GM19193 (cell line): ENCODE measurements around the gene THOP1.

Experiments
- POLR2A ChIP-seq: IDR thresholded peaks from 4 replicates; pipeline ENCODE4 v1.6.1; 2011; ENCODE audit not compliant: insufficient read depth, insufficient read length; ENCODE audit errors: extremely low read depth

THOP1 gene

GRCh38 chr19:2769218-2769617 is 16.1 kb upstream of the THOP1 start:
- no peak for TF ChIP-seq POLR2A

DNA sequence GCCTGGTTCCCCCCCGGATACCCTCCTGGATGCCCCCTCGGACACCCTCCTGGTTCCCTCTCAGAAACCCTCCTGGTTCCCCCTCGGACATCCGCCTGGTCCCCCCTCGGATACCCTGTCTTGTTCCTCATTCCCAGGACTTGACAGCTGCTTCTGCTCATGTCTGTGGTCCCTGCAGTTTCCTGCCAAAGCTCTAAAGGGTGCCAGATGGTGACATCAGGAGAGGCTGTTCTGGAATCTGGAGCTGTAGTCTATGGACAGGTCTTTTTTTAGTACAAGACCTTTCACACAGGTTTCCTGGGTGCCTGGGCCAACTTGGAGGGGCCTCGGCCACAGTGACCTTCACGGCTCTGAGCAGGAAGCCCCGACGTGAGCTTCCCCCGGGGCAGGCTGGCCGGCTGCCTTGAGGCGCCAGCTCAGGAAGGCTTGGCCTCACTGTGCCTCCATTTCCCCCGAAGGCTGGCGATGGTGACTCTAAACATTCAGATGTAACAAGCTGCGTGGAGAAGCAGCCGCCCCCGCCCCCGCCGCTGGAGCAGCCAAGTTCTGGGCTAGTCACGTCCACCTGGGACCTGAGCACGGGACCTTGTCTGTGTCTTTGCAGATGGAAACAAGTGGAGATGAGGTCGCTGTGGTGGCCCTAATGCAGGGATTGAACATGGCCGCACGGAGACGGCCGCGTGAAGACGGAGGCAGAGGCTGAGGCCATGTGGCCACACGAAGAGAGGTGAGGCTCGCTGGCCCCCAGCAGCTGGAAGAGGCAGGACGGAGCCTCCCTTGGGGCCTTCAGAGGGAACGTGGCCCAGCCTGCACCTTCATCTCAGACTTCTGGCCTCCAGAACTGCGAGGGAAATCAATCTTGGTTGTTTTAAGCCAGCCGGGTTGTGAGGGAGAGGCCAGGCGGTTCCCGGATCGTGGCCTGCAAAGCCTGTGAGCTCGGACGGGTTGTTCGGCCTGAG is 15.0 kb upstream of the THOP1 start:
- no peak for TF ChIP-seq POLR2A

DNA sequence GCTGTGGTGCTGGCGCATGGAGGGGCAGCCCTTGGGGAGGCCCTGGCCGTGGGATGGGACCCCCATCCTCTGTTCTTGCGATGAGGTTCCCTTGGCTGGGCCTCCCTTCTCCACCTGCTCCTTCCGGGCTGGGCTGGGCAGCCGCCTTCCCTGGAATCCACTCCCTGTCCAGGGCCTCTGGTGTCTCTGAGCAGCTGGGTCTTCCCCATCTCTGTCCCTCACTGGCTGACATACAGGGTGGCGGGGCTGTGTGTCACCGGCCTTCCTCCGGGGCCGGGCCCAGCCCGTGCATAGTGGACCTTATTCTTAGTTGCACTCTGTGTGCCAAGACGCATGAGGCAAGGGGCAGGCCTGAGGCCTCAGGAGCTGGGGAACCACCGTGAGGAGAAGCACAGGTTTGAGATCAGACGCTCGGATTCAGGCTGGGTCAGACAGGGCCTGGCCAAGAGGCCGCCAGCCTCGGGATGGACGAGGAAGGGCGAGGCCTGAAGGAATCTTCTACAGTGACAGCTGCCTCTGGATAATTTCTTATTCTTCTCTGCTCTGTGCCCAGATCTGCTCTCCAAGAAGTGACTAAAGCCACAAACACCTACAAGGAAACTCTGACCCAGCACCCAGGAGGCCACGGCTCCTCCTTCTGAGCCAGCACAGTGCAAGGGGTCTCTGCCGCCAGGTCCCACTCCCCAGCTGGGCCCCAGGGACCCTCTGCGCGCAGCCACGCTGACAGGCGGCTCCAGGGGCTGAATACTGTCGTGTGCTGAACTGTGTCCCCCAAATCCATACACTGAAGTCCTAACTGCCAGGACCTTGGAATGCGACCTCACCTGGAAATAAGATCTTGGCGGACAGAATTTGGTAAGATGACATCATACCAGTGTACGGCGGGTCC is 13.3 kb upstream of the THOP1 start:
- TF ChIP-seq POLR2A = no peak

GRCh38 chr19:2774083-2774679 is 11.1 kb upstream of the THOP1 start:
- no peak for TF ChIP-seq POLR2A

DNA sequence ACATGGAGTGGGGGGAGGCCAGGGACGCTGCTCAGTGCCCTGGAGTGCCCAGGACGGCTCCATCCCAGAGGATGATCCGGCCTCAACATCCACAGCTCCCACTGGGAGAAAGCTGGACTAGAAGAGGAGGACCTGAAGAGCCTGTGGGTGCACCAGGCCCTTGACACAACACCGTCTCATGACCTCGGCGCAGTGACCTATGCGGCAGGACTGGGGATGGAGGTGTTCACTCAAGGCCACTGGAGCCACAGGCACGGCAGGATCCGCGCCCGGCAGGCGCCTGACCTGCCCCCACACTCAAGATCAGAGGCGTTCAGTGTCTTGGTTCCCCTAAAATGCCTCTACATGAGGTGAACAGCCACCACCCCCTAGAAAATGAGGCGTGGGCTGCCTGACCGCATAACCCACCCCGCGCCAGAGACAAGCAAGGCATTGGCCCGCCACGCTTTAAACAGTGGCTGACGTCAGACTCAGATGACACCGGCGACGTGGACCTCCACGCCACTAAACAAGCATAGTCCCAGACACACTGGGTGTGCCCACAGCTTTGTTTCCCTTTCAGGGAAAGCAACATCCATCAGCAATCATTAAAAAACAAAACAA is 10.2 kb upstream of the THOP1 start:
- TF ChIP-seq POLR2A = no peak

GRCh38 chr19:2775556-2776430 is 9.5 kb upstream of the THOP1 start:
- TF ChIP-seq POLR2A = peak; percentile 32

- TF ChIP-seq POLR2A = no peak
Observed at GRCh38 chr19:2777952-2778683, 7.2 kb upstream of the THOP1 start.

DNA sequence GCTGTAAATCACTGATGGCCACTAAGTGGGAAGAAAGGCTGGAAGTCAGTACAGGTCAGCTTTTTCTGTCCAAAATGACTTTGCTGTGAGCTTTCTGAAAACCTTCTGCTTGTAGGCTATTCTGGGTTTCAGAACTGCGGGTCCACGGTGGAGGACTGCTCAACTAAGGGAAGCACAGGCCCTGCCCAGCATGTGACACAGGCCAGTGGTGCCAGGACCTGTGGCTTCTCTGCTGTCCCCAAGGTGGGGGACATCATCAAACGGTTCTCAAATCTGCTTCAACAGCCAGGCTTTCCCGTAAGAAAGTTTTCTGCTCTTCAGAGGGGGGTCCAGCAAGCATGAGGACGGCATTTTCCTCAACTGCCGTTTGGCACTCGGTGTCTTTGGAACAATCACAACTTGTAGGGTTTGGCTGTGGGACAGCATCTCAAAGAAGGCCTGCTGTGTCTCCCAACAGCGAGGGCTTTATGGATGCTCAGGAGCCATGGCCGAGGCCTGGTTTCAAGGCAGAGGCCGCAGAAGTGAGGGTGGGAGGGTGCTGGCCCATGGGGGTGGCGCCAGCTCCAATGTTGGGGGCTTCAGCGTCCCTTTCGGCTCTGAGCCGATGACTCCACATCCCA is 6.1 kb upstream of the THOP1 start:
- no peak for TF ChIP-seq POLR2A

DNA sequence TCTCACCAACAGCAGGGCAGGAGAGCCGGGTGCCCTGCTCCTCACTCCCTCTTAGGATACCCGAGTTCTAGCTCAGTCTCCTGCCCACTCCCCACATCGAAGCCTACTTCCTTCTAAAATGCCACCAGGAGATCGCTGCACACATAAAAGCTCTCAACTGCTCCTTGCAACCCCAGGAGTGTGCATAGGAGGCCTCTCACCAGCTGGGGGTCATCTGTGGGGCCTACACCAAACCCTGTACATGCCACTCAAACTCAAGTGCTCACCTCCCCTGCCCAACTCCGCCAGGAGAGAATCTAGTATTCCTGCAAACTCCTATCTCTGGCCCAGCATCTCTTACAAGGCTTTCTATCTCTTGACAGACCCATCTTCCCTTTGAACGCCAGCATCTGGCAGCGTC is 5.0 kb upstream of the THOP1 start:
- no peak for TF ChIP-seq POLR2A

DNA sequence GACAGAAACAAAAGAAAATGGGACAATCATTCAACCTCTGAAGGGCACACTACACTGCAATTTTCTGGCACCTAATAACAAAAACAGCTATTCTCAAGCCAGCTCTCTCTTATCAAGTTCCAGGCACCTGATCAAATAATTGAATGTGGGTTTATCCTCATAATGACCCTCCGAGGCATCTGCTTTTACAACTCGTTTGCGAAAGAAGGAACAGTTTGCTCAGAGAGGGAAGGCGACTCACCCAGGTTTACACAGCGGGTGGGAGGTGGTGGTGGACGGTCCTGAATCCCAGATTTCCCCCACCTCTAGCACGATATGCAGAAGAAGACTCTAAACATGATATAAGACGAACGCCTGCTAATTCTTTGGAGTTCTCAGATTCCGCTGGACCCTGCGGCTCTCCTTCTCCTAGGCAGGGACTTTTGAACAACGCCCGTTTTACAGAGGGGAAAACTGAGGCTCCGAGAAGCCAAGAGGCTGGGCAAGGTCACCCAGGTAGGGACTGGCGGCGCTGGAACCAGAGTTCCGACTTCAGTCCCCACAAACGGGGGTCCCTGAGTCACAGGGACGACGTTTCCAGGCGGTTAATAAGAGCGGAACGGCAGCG is 2.9 kb upstream of the THOP1 start:
- TF ChIP-seq POLR2A = no peak

DNA sequence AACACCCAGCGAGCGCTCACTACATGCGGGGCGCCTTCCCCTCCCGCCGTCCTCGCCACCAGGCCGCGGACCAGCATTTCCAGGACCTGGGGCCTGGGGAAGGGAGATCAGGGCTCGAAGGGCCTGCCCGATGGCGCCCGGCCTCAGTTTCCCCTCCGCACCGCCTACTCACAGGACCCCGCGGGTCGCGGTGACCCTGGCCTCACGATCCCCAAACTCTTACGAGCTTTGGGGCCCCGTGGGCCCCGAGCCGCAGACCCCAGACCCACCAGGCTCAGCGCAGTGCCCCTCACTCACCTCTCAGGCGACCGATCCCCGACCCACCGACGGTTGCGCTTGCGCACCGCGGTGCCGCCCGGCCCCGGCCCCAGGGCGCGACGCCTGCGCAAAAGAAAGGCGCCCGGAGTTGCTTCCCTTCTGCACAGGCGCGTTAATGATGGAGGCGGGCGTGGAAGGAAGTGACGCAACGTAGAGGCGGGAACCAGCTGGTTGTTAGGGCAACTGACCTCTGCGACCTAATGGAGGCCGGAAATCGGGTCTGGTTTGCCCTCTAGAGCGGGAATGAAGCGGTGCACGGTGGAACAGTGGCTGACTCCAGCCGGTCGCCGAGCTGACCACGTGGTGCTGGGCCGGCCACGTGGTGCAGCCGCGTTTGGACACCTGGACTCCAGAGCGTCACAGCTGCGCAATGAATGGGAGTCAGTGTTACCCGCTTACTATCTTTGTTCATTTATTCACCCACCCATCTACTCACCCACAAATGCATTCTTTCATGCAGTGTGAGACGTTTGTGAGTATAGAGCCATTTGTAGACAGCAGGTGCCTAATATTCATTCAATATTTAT is 2.1 kb upstream of the THOP1 start, which contains the start of gene SGTA:
SGTA (minus strand) TSS at position 338 of the 845 bp plus-strand sequence. CDS start 14,205 bp downstream, outside the sequence.
- peak; percentile 89 for TF ChIP-seq POLR2A

- TF ChIP-seq POLR2A = no peak
Observed at GRCh38 chr19:2783781-2784145, 1.5 kb upstream of the THOP1 start.

- TF ChIP-seq POLR2A = no peak
Observed at GRCh38 chr19:2787115-2787514, 1.8 kb downstream of the THOP1 start.
